ENCODE measurements around the gene ZFAND3. TPM values are rescaled to one million over a fixed set of nuclear protein-coding genes. Genes with fewer than 3 reads are reported as not detected.

The ZFAND3 gene
- total and polyA plus RNA-seq, 4 donors, result 24.5 to 152 (median 81.6) TPM

GRCh38 chr6:37826188-37826587 is 6.7 kb downstream of the ZFAND3 start:
- Histone ChIP-seq H3K4me1 (ENCODE audit: control insufficient read depth, insufficient read depth, low read length) (peaks cover 16% of the 10 kb centered on the region), H3K9me3 (ENCODE audit: control insufficient read depth, insufficient read depth, low read length) (no peaks in the 10 kb centered on the region), H3K27me3 (ENCODE audit: control insufficient read depth, insufficient read depth, low read length) (no peaks in the 10 kb centered on the region), H3K4me3 (ENCODE audit: low read depth, low read length) (no peak overlapping the region), H3K27ac (ENCODE audit: low read depth, low read length) (no peak overlapping the region), H3K36me3 (ENCODE audit: control insufficient read depth, insufficient read depth, low read length) (no peaks in the 10 kb centered on the region)
- DNase-seq (ENCODE audit: low read depth in 4 of 6, low spot score in 6 of 6), result no peak
- WGBS (ENCODE audit: insufficient coverage), result 98% methylated on average over 4 of the region's 6 CpGs

DNA sequence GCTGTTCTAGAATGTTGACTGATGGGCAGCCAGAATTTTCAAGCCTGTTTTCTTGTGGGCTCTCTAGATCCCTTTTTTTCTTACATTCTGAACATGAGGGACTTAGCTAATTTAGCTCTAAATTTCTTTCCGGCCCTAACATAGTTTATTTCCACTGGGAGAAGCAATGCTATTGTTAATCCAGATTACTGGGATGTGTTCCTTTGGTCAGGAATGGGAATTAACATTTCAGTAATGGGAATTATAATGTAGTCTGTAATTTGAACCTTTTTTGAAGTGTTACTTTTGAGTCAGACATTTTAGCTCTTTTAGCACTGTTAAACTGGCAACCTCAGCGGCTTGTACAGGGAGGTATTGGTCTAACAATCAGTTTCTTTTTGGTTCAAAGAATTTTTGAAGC is 7.5 kb downstream of the ZFAND3 start:
- 88% methylated on average over 1 of the region's 2 CpGs for WGBS (ENCODE audit: insufficient coverage)
- no peak overlapping the region for H3K4me3 ChIP-seq (ENCODE audit: low read depth, low read length)
- H3K27me3 ChIP-seq (ENCODE audit: control insufficient read depth, insufficient read depth, low read length), result no peaks in the 10 kb centered on the region
- H3K9me3 ChIP-seq (ENCODE audit: control insufficient read depth, insufficient read depth, low read length), result no peaks in the 10 kb centered on the region
- peaks cover 9% of the 10 kb centered on the region for H3K4me1 ChIP-seq (ENCODE audit: control insufficient read depth, insufficient read depth, low read length)
- H3K27ac ChIP-seq (ENCODE audit: low read depth, low read length), result no peak overlapping the region
- H3K36me3 ChIP-seq (ENCODE audit: control insufficient read depth, insufficient read depth, low read length), result no peaks in the 10 kb centered on the region
- DNase-seq (ENCODE audit: low read depth in 4 of 6, low spot score in 6 of 6), result no peak

- H3K27me3 ChIP-seq (ENCODE audit: control insufficient read depth, insufficient read depth, low read length), result no peaks in the 10 kb centered on the region
- peaks cover 4% of the 10 kb centered on the region for H3K36me3 ChIP-seq (ENCODE audit: control insufficient read depth, insufficient read depth, low read length)
- H3K4me3 ChIP-seq (ENCODE audit: low read depth, low read length), result no peak overlapping the region
- no peak for DNase-seq (ENCODE audit: low read depth in 4 of 6, low spot score in 6 of 6)
- H3K27ac ChIP-seq (ENCODE audit: low read depth, low read length), result no peak overlapping the region
- peaks cover 6% of the 10 kb centered on the region for H3K4me1 ChIP-seq (ENCODE audit: control insufficient read depth, insufficient read depth, low read length)
- H3K9me3 ChIP-seq (ENCODE audit: control insufficient read depth, insufficient read depth, low read length), result no peaks in the 10 kb centered on the region
- 100% methylated on average over 2 of the region's 4 CpGs for WGBS (ENCODE audit: insufficient coverage)
These were observed 8.2 kb downstream of the ZFAND3 start for GRCh38 chr6:37827603-37828265.

- Histone ChIP-seq H3K27me3 (ENCODE audit: control insufficient read depth, insufficient read depth, low read length) (no peaks in the 10 kb centered on the region), H3K27ac (ENCODE audit: low read depth, low read length) (no peak overlapping the region), H3K4me3 (ENCODE audit: low read depth, low read length) (no peak overlapping the region), H3K36me3 (ENCODE audit: control insufficient read depth, insufficient read depth, low read length) (peaks cover 7% of the 10 kb centered on the region), H3K9me3 (ENCODE audit: control insufficient read depth, insufficient read depth, low read length) (peaks cover 5% of the 10 kb centered on the region), H3K4me1 (ENCODE audit: control insufficient read depth, insufficient read depth, low read length) (peaks cover 2% of the 10 kb centered on the region)
- DNase-seq (ENCODE audit: low read depth in 4 of 6, low spot score in 6 of 6), result no peak
- 78% methylated on average over 2 of the region's 2 CpGs for WGBS (ENCODE audit: insufficient coverage)
These were observed 10.7 kb downstream of the ZFAND3 start for GRCh38 chr6:37830225-37830624.

- no peak for DNase-seq (ENCODE audit: low read depth in 4 of 6, low spot score in 6 of 6)
- H3K9me3 ChIP-seq (ENCODE audit: control insufficient read depth, insufficient read depth, low read length), result peaks cover 5% of the 10 kb centered on the region
These were observed 11.9 kb downstream of the ZFAND3 start for GRCh38 chr6:37831457-37831856.

DNA sequence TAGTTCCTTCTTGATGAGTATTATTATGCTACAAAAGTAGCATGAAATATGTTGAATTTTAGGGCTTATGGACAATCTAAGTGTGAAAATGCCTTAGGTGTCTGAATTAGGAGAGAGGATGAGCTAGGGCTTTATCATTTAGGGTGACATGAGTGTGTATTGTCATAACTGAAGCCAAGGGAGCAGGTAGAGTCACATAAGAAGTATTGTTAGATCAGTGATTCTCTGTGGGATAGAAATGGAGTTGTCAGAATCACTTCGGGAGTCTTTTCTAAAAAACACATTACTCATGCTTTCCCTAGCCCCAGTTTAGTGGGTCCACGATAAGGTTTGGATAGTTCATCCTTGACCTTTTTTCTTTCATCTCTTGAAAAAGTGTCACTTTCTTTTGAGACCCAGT is 16.4 kb downstream of the ZFAND3 start:
- H3K4me1 ChIP-seq (ENCODE audit: control insufficient read depth, insufficient read depth, low read length), result no peaks in the 10 kb centered on the region
- H3K4me3 ChIP-seq (ENCODE audit: low read depth, low read length), result no peak overlapping the region
- peaks cover 7% of the 10 kb centered on the region for H3K36me3 ChIP-seq (ENCODE audit: control insufficient read depth, insufficient read depth, low read length)
- no peak overlapping the region for H3K27ac ChIP-seq (ENCODE audit: low read depth, low read length)
- H3K9me3 ChIP-seq (ENCODE audit: control insufficient read depth, insufficient read depth, low read length), result peaks cover 5% of the 10 kb centered on the region
- no peaks in the 10 kb centered on the region for H3K27me3 ChIP-seq (ENCODE audit: control insufficient read depth, insufficient read depth, low read length)
- WGBS (ENCODE audit: insufficient coverage), result no CpG with 5 or more reads among the region's 2 CpGs
- DNase-seq (ENCODE audit: low read depth in 4 of 6, low spot score in 6 of 6), result no peak

More at GRCh38 chr6:37831457-37831856, 11.9 kb downstream of the ZFAND3 start:
- no peak overlapping the region for H3K27ac ChIP-seq (ENCODE audit: low read depth, low read length)
- 91% methylated on average over 4 of the region's 4 CpGs for WGBS (ENCODE audit: insufficient coverage)
- H3K36me3 ChIP-seq (ENCODE audit: control insufficient read depth, insufficient read depth, low read length), result peaks cover 7% of the 10 kb centered on the region
- H3K4me1 ChIP-seq (ENCODE audit: control insufficient read depth, insufficient read depth, low read length), result no peaks in the 10 kb centered on the region
- no peaks in the 10 kb centered on the region for H3K27me3 ChIP-seq (ENCODE audit: control insufficient read depth, insufficient read depth, low read length)
- H3K4me3 ChIP-seq (ENCODE audit: low read depth, low read length), result no peak overlapping the region

GRCh38 chr6:37838219-37838921 is 18.8 kb downstream of the ZFAND3 start:
- Histone ChIP-seq H3K27me3 (ENCODE audit: control insufficient read depth, insufficient read depth, low read length) (no peaks in the 10 kb centered on the region), H3K27ac (ENCODE audit: low read depth, low read length) (no peak overlapping the region), H3K4me3 (ENCODE audit: low read depth, low read length) (no peak overlapping the region), H3K9me3 (ENCODE audit: control insufficient read depth, insufficient read depth, low read length) (peaks cover 5% of the 10 kb centered on the region), H3K36me3 (ENCODE audit: control insufficient read depth, insufficient read depth, low read length) (no peaks in the 10 kb centered on the region), H3K4me1 (ENCODE audit: control insufficient read depth, insufficient read depth, low read length) (no peaks in the 10 kb centered on the region)
- WGBS (ENCODE audit: insufficient coverage), result no CpG with 5 or more reads among the region's 3 CpGs
- no peak for DNase-seq (ENCODE audit: low read depth in 4 of 6, low spot score in 6 of 6)

DNA sequence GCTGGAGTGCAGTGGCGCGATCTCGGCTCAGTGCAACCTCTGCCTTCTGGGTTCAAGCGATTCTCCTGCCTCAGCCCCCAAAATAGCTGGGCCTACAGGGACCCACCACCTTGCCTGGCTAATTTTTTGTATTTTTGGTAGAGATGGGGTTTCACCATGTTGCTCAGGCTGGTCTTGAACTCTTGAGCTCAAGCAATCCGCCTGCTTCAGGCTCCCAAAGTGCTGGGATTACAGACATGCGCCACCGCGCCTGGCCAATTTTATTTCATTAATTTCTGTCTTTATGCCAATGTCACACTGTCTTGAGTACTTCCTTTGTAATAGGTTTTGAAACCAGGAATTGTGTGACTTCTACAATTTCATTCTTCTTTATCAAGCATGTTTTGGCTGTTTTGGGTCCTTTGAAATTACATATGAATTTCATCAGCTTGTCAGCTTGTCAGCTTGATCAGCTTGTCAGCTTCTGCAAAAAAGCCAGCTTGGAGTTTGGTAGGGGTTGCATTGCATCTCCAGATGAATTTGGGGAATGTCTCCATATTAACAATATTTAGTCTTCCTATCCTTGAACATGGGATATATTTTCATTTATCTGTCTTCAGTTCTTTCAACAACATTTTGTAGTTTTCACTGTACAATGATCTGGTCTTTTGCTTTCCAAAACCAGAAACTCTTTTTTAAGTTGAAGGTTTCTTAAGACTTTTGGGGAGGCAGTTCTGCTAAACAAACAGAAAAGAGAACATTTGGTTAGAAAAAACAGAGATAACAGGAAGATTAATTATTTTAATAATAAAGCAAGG is 20.8 kb downstream of the ZFAND3 start:
- DNase-seq (ENCODE audit: low read depth in 4 of 6, low spot score in 6 of 6), result no peak
- no peaks in the 10 kb centered on the region for H3K9me3 ChIP-seq (ENCODE audit: control insufficient read depth, insufficient read depth, low read length)
- no peak overlapping the region for H3K4me3 ChIP-seq (ENCODE audit: low read depth, low read length)
- no peaks in the 10 kb centered on the region for H3K4me1 ChIP-seq (ENCODE audit: control insufficient read depth, insufficient read depth, low read length)
- H3K36me3 ChIP-seq (ENCODE audit: control insufficient read depth, insufficient read depth, low read length), result no peaks in the 10 kb centered on the region
- no CpG with 5 or more reads among the region's 8 CpGs for WGBS (ENCODE audit: insufficient coverage)
- H3K27ac ChIP-seq (ENCODE audit: low read depth, low read length), result no peak overlapping the region
- H3K27me3 ChIP-seq (ENCODE audit: control insufficient read depth, insufficient read depth, low read length), result no peaks in the 10 kb centered on the region

- Histone ChIP-seq H3K9me3 (ENCODE audit: control insufficient read depth, insufficient read depth, low read length) (no peaks in the 10 kb centered on the region), H3K4me3 (ENCODE audit: low read depth, low read length) (no peak overlapping the region), H3K27ac (ENCODE audit: low read depth, low read length) (no peak overlapping the region), H3K27me3 (ENCODE audit: control insufficient read depth, insufficient read depth, low read length) (no peaks in the 10 kb centered on the region), H3K36me3 (ENCODE audit: control insufficient read depth, insufficient read depth, low read length) (no peaks in the 10 kb centered on the region), H3K4me1 (ENCODE audit: control insufficient read depth, insufficient read depth, low read length) (no peaks in the 10 kb centered on the region)
- DNase-seq (ENCODE audit: low read depth in 4 of 6, low spot score in 6 of 6), result no peak
- WGBS (ENCODE audit: insufficient coverage), result no CpG with 5 or more reads among the region's 1 CpG
These were observed 21.4 kb downstream of the ZFAND3 start for GRCh38 chr6:37840940-37841300.

Data from spinal cord (tissue), 10 donors.